HEK293T (cell line): ENCODE results near the gene SLC35B4.

Source experiments
- ARNT ChIP-seq: fragments of 450-650 bp; IDR thresholded peaks from 2 replicates; pipeline ENCODE4 v1.6.1; 2017; ENCODE audit warnings: mild to moderate bottlenecking
- CTBP1 ChIP-seq: fragments of 450-650 bp; IDR thresholded peaks from 2 replicates; pipeline ENCODE4 v1.6.1; 2016; ENCODE audit warnings: borderline replicate concordance
- ELF4 ChIP-seq: fragments of 450-650 bp; IDR thresholded peaks from 2 replicates; pipeline ENCODE4 v1.6.1; 2017; ENCODE audit warnings: antibody characterized with exemption
- FOXA1 ChIP-seq: fragments of 450-650 bp; IDR thresholded peaks from 2 replicates; pipeline ENCODE4 v1.6.1; 2016; ENCODE audit warnings: mild to moderate bottlenecking
- FOXM1 ChIP-seq: fragments of 450-650 bp; IDR thresholded peaks from 2 replicates; pipeline ENCODE4 v1.6.1; 2017; ENCODE audit warnings: mild to moderate bottlenecking, borderline replicate concordance
- LEF1 ChIP-seq: fragments of 450-650 bp; IDR thresholded peaks from 2 replicates; pipeline ENCODE4 v1.6.1; 2017; ENCODE audit warnings: mild to moderate bottlenecking, borderline replicate concordance
- NFRKB ChIP-seq: fragments of 450-650 bp; IDR thresholded peaks from 2 replicates; pipeline ENCODE4 v1.6.1; 2016; ENCODE audit warnings: mild to moderate bottlenecking, moderate library complexity
- SP1 ChIP-seq: fragments of 450-650 bp; IDR thresholded peaks from 2 replicates; pipeline ENCODE4 v1.6.1; 2017
- SUZ12 ChIP-seq: fragments of 450-650 bp; IDR thresholded peaks from 2 replicates; pipeline ENCODE4 v1.6.1; 2016; ENCODE audit warnings: mild to moderate bottlenecking
- TARDBP ChIP-seq: fragments of 450-650 bp; IDR thresholded peaks from 2 replicates; pipeline ENCODE4 v1.6.1; 2016
- ZNF384 ChIP-seq: fragments of 450-650 bp; IDR thresholded peaks from 2 replicates; pipeline ENCODE4 v1.6.1; 2016

DNA sequence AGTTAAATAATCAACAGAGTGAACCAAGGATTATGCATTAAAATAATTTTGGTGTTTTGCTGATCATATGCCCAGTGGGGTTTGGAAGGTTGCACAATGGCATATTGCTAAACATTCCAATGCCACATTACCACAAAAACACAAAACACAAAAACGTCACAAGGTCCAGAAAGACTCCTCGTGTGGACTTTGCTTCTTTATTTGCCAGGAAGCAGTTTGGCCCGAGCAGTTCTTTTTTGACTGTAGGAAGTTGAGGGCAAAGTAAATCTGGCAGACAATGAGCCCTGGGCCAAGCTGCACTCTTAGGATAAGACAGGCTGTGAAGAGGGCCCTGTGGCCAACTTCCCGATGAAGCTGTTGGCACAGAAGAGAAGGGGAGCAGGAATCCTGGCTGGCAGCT lies 39.2 kb upstream of the SLC35B4 start:
- TF ChIP-seq ELF4 (no peak), ARNT (no peak), FOXM1 (no peak), SP1 (no peak), TARDBP (no peak), NFRKB (no peak), ZNF384 (no peak), LEF1 (no peak), SUZ12 (no peak), FOXA1 (no peak), CTBP1 (no peak)
